ENCODE data around the gene CHCHD6. TPM values are rescaled to one million over a fixed set of nuclear protein-coding genes. Genes with fewer than 3 reads are reported as not detected.

CHCHD6 gene
- polyA plus RNA-seq, 1 donor = 10.8 TPM

DNA sequence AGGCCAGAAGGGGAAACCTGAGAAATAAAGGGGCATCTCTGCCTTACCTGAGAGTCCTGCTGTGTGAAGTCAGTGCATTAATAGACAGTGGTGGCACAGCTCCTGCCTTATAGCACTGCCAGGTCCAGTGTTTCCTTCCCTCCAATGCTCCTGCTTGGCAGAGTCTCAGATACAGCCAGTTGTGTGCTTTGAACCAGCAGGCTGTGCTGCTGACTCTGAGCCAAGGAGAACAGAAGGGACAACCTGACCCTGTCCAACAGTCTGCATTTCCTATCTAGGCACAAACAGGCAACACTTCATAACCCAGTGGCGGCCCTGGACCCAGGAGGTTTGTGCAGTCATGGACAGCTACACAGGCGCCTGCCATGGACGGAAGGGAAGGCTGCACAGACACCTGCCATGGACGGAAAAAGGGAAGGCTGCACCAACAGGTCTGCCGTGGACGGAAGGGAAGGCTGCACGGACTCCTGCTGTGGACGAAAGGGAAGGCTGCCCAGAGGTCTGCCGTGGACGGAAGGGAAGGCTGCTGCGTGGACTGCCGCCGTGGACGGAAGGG, 245.0 kb downstream of the CHCHD6 start:
- Histone ChIP-seq H3K9me3 (ENCODE audit: control insufficient read depth, low read depth, low read length) (no peaks in the 10 kb centered on the region), H3K4me1 (ENCODE audit: control insufficient read depth, insufficient read depth, low read length) (no peaks in the 10 kb centered on the region), H3K36me3 (ENCODE audit: control insufficient read depth, insufficient read depth, low read length) (no peaks in the 10 kb centered on the region), H3K27ac (ENCODE audit: low read length) (no peak overlapping the region), H3K27me3 (ENCODE audit: control insufficient read depth, insufficient read depth, low read length) (no peaks in the 10 kb centered on the region), H3K4me3 (ENCODE audit: low read length) (no peak overlapping the region)
- 100% methylated on average over 2 of the region's 14 CpGs for WGBS (ENCODE audit: insufficient coverage, low lambda C conversion rate)
- no peak for DNase-seq

DNA sequence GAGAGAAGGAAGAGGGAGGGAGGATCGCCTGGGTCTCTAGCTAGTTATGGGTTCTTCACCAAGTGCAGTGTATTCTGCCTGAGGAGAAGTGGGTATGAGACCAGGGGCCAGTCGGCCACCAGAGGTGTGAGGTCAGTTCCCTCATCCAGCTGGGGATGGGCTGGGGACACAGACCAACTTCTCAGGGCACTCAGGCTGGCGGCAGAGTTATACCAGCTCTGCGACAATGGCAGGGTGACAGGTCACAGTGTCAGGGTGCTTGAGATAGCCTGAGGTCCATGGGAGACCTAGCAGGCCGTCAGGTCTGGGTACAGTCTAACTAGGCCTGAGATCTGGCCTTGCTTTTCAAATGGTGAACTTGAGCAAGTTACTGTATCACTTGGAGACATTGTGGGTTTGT, 247.5 kb downstream of the CHCHD6 start:
- Histone ChIP-seq H3K4me3 (ENCODE audit: low read length) (no peak overlapping the region), H3K4me1 (ENCODE audit: control insufficient read depth, insufficient read depth, low read length) (no peaks in the 10 kb centered on the region), H3K36me3 (ENCODE audit: control insufficient read depth, insufficient read depth, low read length) (no peaks in the 10 kb centered on the region), H3K27me3 (ENCODE audit: control insufficient read depth, insufficient read depth, low read length) (no peaks in the 10 kb centered on the region), H3K9me3 (ENCODE audit: control insufficient read depth, low read depth, low read length) (no peaks in the 10 kb centered on the region), H3K27ac (ENCODE audit: low read length) (no peak overlapping the region)
- no peak for DNase-seq
- WGBS (ENCODE audit: insufficient coverage, low lambda C conversion rate) = no CpG with 5 or more reads among the region's 5 CpGs

DNA sequence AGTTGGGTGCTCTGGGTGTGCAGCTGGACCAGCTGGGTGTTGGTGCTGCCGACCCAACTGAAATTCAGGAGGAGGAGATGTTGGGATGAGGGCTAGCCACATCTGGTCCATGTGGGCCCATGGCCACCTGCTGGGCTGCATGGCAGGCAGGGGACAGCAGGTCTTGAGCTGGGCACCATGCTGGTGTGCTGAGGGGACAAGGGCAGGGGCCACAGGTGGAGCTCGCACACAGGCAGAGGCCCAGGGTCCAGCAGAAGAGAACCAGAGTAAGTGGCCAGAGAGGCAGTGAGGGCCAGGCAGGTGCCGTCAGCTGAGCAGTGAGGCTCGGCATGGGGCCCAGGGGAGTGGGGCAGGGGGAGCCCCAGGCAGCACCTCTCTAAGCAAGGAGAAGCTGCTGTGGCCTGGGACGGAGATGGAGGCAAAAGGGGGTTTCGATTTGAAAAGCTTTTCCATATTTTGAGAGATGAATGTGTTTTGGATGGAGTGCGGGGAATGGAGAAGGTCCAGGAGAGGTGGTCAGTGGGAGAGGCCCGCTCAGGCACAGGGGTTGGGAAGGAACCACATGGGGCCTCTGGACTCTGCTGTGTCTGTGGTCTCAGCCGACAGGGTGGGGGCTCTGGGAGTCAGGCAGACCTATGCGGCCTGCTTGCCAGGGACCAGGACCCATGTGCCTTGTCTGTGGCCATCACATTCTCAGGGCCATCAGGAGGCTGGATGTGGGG, 248.4 kb downstream of the CHCHD6 start:
- Histone ChIP-seq H3K36me3 (ENCODE audit: control insufficient read depth, insufficient read depth, low read length) (no peaks in the 10 kb centered on the region), H3K4me1 (ENCODE audit: control insufficient read depth, insufficient read depth, low read length) (no peaks in the 10 kb centered on the region), H3K27ac (ENCODE audit: low read length) (no peak overlapping the region), H3K9me3 (ENCODE audit: control insufficient read depth, low read depth, low read length) (no peaks in the 10 kb centered on the region), H3K27me3 (ENCODE audit: control insufficient read depth, insufficient read depth, low read length) (no peaks in the 10 kb centered on the region), H3K4me3 (ENCODE audit: low read length) (no peak overlapping the region)
- WGBS (ENCODE audit: insufficient coverage, low lambda C conversion rate) = 92% methylated on average over 2 of the region's 10 CpGs
- DNase-seq = no peak

DNA sequence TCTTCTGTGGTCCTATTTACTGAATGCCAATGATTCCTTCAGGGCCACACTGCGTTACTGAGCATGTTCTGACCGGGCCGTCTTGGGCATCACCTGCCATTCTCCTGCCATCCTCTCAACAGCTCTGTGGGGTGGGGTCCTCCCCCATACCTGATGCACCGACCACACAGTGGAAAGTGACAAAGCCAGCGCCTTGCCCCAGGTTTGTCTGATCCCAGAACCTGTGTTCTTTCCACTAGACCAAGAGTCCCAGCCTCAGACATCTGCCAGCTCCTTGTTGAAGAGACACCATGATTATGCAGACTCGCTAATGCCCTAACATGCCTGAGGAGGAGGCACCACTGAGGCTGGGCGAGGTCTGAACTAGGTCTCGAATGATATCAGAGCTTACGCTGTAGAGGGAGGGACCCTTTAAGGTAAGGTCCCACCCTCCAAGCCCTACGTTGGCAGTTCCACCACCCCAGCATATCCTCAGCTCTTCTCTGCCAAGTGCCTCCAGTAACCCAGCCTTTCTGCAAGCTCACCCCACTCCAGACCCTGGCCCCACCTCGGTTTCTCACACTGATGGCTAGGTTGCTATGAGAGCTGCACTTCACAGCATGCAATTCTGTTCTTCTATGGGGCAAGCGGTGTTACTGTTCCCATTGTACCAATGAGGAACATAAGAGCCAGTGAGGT, 249.1 kb downstream of the CHCHD6 start:
- Histone ChIP-seq H3K9me3 (ENCODE audit: control insufficient read depth, low read depth, low read length) (no peaks in the 10 kb centered on the region), H3K27ac (ENCODE audit: low read length) (no peak overlapping the region), H3K4me3 (ENCODE audit: low read length) (no peak overlapping the region), H3K36me3 (ENCODE audit: control insufficient read depth, insufficient read depth, low read length) (no peaks in the 10 kb centered on the region), H3K4me1 (ENCODE audit: control insufficient read depth, insufficient read depth, low read length) (no peaks in the 10 kb centered on the region), H3K27me3 (ENCODE audit: control insufficient read depth, insufficient read depth, low read length) (no peaks in the 10 kb centered on the region)
- DNase-seq = no peak
- WGBS (ENCODE audit: insufficient coverage, low lambda C conversion rate) = no CpG with 5 or more reads among the region's 12 CpGs

DNA sequence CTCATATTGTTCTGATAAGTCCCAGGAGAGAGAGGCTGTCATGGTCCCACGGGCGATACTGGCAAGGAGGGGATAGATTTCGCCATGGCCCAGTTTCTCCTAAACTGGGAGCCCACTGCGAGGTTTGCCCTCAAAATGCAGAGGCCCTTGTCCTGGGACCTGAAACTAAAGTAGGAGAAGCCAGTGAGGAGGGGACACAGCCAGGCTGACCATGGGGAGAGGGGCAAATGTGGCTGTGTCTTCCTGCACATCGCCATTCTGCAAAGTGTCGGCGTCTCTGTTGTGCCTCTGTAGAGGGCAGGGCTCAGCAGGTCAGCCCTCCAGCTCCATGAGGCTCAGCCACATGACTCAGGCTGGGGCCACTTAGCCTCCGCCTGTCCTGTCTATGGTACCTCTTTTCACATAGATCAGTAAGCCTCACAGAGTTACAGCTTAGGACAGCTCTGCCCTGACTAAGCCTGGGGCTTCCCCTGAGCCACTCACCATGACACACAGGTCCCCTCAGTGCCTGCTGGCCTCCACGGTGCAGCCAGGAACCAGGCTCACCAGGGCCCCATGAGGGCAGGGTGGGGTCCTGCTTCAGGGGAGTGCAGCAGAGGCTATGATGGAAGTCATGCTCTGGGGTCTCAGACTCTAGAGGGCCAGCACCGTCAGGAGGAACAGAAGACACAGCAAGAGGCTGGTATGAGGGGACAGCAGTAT, 250.3 kb downstream of the CHCHD6 start:
- no peaks in the 10 kb centered on the region for H3K27me3 ChIP-seq (ENCODE audit: control insufficient read depth, insufficient read depth, low read length)
- H3K9me3 ChIP-seq (ENCODE audit: control insufficient read depth, low read depth, low read length) = no peaks in the 10 kb centered on the region
- no peak overlapping the region for H3K4me3 ChIP-seq (ENCODE audit: low read length)
- no CpG with 5 or more reads among the region's 10 CpGs for WGBS (ENCODE audit: insufficient coverage, low lambda C conversion rate)
- H3K27ac ChIP-seq (ENCODE audit: low read length) = no peak overlapping the region
- no peak for DNase-seq
- H3K36me3 ChIP-seq (ENCODE audit: control insufficient read depth, insufficient read depth, low read length) = no peaks in the 10 kb centered on the region
- no peaks in the 10 kb centered on the region for H3K4me1 ChIP-seq (ENCODE audit: control insufficient read depth, insufficient read depth, low read length)

DNA sequence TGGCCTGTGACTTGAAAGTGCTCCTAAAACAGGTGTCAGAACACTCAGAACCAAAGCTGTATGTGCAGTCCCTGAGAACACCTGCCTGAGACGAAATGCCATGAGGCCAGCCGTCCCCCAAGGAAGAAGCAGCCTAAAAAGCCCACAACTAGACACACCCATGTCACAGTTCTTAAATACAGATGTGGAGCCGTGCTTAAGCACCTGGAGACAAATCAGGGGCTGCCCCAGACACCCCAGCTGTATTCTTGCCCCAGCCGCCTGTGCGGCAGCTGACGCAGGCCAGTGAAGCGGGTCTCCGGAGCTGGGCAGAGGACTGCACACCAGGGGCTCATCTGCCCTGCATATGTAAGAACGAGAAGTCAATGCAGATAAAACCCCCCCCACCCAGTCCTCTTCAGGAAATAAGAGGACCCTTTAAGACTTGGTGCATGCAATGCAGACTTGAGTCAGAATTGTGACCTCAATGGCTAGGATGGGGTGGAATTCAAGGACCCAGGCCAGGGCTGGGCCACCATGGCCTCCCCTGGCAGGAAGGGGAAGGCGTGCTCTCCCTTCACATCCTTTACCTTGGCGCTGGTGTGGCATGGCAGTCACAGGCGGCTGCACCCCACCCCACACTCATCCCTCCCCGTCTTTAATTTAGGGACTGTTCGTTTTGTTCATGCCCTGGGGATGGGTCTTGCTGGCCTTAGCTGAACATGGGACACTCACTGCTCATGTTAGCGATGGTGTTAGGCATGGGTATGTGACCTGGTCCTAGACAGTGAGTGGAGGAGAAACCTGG, 251.2 kb downstream of the CHCHD6 start:
- Histone ChIP-seq H3K27me3 (ENCODE audit: control insufficient read depth, insufficient read depth, low read length) (no peaks in the 10 kb centered on the region), H3K4me1 (ENCODE audit: control insufficient read depth, insufficient read depth, low read length) (no peaks in the 10 kb centered on the region), H3K9me3 (ENCODE audit: control insufficient read depth, low read depth, low read length) (no peaks in the 10 kb centered on the region), H3K36me3 (ENCODE audit: control insufficient read depth, insufficient read depth, low read length) (no peaks in the 10 kb centered on the region), H3K27ac (ENCODE audit: low read length) (no peak overlapping the region), H3K4me3 (ENCODE audit: low read length) (no peak overlapping the region)
- DNase-seq = no peak
- WGBS (ENCODE audit: insufficient coverage, low lambda C conversion rate) = no CpG with 5 or more reads among the region's 15 CpGs

DNA sequence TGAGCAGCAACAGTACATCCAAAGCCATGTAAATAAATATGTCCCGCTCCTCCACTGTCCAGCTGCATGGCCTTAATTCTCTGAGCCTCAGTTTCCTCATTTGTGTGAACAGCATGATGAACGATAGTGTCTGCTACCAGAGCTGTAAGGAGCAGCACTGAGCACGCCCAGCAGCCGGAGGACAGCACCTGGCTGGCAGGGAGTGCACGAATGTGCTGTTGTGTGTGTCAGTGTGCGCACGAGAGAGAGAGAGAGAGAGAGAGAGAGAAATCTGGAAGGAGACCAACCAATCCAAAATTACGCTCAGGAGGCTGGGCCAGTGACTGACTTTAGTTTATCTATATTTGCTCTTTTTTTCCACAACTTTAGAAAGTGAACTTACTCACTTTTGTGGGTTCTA, 252.3 kb downstream of the CHCHD6 start:
- WGBS (ENCODE audit: insufficient coverage, low lambda C conversion rate) = no CpG with 5 or more reads among the region's 8 CpGs
- Histone ChIP-seq H3K4me1 (ENCODE audit: control insufficient read depth, insufficient read depth, low read length) (no peaks in the 10 kb centered on the region), H3K9me3 (ENCODE audit: control insufficient read depth, low read depth, low read length) (no peaks in the 10 kb centered on the region), H3K27ac (ENCODE audit: low read length) (no peak overlapping the region), H3K36me3 (ENCODE audit: control insufficient read depth, insufficient read depth, low read length) (no peaks in the 10 kb centered on the region), H3K4me3 (ENCODE audit: low read length) (no peak overlapping the region), H3K27me3 (ENCODE audit: control insufficient read depth, insufficient read depth, low read length) (no peaks in the 10 kb centered on the region)
- DNase-seq = no peak

- no peaks in the 10 kb centered on the region for H3K9me3 ChIP-seq (ENCODE audit: control insufficient read depth, low read depth, low read length)
- WGBS (ENCODE audit: insufficient coverage, low lambda C conversion rate) = 83% methylated on average over 1 of the region's 23 CpGs
- H3K36me3 ChIP-seq (ENCODE audit: control insufficient read depth, insufficient read depth, low read length) = no peaks in the 10 kb centered on the region
- DNase-seq = no peak
- no peak overlapping the region for H3K4me3 ChIP-seq (ENCODE audit: low read length)
- H3K27me3 ChIP-seq (ENCODE audit: control insufficient read depth, insufficient read depth, low read length) = no peaks in the 10 kb centered on the region
- no peaks in the 10 kb centered on the region for H3K4me1 ChIP-seq (ENCODE audit: control insufficient read depth, insufficient read depth, low read length)
- no peak overlapping the region for H3K27ac ChIP-seq (ENCODE audit: low read length)
These were observed 253.0 kb downstream of the CHCHD6 start for GRCh38 chr3:126956866-126957650.

DNA sequence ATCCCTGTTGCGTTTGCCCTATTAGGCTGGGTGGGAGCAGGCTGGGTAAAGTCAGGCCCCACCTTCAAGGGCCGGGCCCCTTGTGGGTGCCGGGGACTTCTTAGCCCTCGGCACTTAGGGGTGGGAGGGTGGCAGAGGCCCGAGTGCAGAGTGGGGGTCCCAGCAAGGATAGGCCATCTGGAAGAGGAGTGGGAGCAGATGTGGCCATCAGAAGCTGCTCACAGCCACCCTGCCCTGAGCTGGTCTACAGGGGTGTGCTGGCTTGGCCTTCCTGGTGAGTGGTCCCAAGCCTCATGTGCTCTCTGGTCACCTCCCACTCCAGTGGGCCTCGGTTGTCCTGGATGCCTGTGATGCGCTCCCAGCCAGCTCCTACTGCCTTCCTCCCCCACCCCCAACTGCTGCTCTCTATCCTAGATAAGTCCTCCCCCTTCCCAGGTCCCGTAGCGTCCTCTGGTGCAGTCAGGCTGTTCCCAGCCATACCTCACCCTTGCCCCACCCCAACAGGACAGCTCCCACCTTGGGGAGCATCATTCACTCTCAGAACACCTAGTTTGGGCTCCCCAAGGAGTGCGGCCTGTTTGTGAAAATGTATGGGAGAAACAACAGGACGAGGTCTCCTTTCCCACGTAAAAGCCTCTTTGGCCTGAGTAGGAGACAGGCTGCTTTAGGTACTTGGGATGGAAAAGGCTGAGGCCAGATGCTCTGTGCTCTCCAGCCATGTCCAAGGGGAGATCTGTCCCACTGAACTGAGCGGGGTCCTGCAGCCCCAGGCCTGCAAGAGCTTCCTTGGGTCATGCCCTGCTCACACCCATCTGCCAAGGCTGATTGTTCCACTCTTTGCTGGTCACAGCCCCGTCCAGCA, 254.0 kb downstream of the CHCHD6 start:
- H3K36me3 ChIP-seq (ENCODE audit: control insufficient read depth, insufficient read depth, low read length) = no peaks in the 10 kb centered on the region
- no peak for DNase-seq
- no peaks in the 10 kb centered on the region for H3K9me3 ChIP-seq (ENCODE audit: control insufficient read depth, low read depth, low read length)
- no peak overlapping the region for H3K4me3 ChIP-seq (ENCODE audit: low read length)
- H3K27ac ChIP-seq (ENCODE audit: low read length) = no peak overlapping the region
- H3K27me3 ChIP-seq (ENCODE audit: control insufficient read depth, insufficient read depth, low read length) = no peaks in the 10 kb centered on the region
- WGBS (ENCODE audit: insufficient coverage, low lambda C conversion rate) = no CpG with 5 or more reads among the region's 14 CpGs
- no peaks in the 10 kb centered on the region for H3K4me1 ChIP-seq (ENCODE audit: control insufficient read depth, insufficient read depth, low read length)
